Ovary (tissue), 9 donors: ENCODE measurements around the gene CYYR1. TPM values are rescaled to one million over a fixed set of nuclear protein-coding genes. Genes with fewer than 3 reads are reported as not detected.

ENCODE experiments used
- DNase-seq, 5 donors: peaks; one replicate each; pipeline ENCODE4 v3.0.0-alpha.2; 2019 to 2020
- H3K27ac ChIP-seq, 2 donors: fragments of 200-600 bp; one replicate each; pipeline versions ENCODE4 v1.5.1 to v1.8.0; 2019 to 2022
- H3K27me3 ChIP-seq: fragments of 200-600 bp; one replicate; pipeline ENCODE4 v1.8.0; 2022
- H3K36me3 ChIP-seq: fragments of 200-600 bp; sonication (generic); one replicate; pipeline ENCODE4 v1.5.1; 2019
- H3K4me1 ChIP-seq: one replicate; pipeline ENCODE4 v1.8.1; 2013; ENCODE audit warnings: mild to moderate bottlenecking, moderate library complexity; ENCODE audit not compliant: insufficient read depth
- H3K4me3 ChIP-seq: fragments of 200-600 bp; sonication (generic); one replicate; pipeline ENCODE4 v1.5.1; 2017
- H3K9me3 ChIP-seq, 2 donors: fragments of 200-600 bp in 1 of 2; sonication (generic) in 1 of 2; one replicate each; pipeline versions ENCODE4 v1.5.1 to v1.8.1; 2013 to 2019; ENCODE audit warnings: mild to moderate bottlenecking in 1 of 2, moderate library complexity in 1 of 2
- CTCF ChIP-seq, 3 donors: fragments of 450-650 bp in 2 of 3; fragments of 200-600 bp in 1 of 3; IDR thresholded peaks; one replicate each; pipeline versions ENCODE4 v1.5.1 to v1.8.0; 2016 to 2022; ENCODE audit warnings: antibody characterized with exemption in 3 of 3, mild to moderate bottlenecking in 1 of 3
- EP300 ChIP-seq: sonication (generic); formaldehyde crosslinking; IDR thresholded peaks from one replicate; pipeline ENCODE4 v1.6.1; 2017; ENCODE audit warnings: antibody characterized with exemption
- POLR2A ChIP-seq: fragments of 450-650 bp; IDR thresholded peaks from one replicate; pipeline ENCODE4 v1.6.1; 2017; ENCODE audit warnings: antibody characterized with exemption, mild to moderate bottlenecking, moderate library complexity
- WGBS, 3 donors: extraction: QIAGEN DNeasy Blood & Tissue Kit in 1 of 3; methylation state at CpG; one replicate each; pipeline versions ENCODE4 v1.1.5 to v1.1.7; 2013 to 2017; 5-methylcytosine and 5-hydroxymethylcytosine counted together
- intact Hi-C, 4 donors: fragments of 100-400 bp; cut with DNase I; formaldehyde crosslinking; loops; one replicate each; pipeline versions ENCODE4 v1.11.0 to v1.15.1; 2022 to 2023
- polyA plus RNA-seq, 2 donors: library from polyadenylated mRNA; stranded (reverse); fragments of 200-250 nt in 1 of 2; fragments of 350-450 nt in 1 of 2; fragmentation: Illumina TruSeq in 1 of 2; extraction: RNeasy Lipid Tissue Mini Kit (QIAGEN cat#74804) in 1 of 2; gene quantifications; one replicate each; pipeline ENCODE4 v1.2.3, GENCODE V29; 2013 to 2014
- total RNA-seq, 7 donors: library from RNA; depleted of rRNA in 2 of 7; stranded (reverse); fragments of >200 nt in 2 of 7; fragmentation: NEBNext Ultra II Directional in 3 of 7; extraction: Animal tissue kit (Norgen Biotek cat#: 25700) in 3 of 7; gene quantifications; one replicate each; pipeline versions ENCODE4 v1.1.0 to v1.2.4, GENCODE V29; 2016 to 2023
- donor health status: DM: no; HTN: no; CAD: no; lungs with moderate emphysema.
- donor health status: DM: no; HTN: no; CAD: no.
- donor health status: Bipolar disorder and iron deficiency.
- donor health status: DM: yes; HTN: yes; CAD: no.
- donor health status: DM: no; HTN: no; CAD: no.
- donor health status: DM: yes; HTN: yes; CAD: no.

CYYR1 gene
- total and polyA plus RNA-seq, 9 donors, result 2.4 to 23.4 (median 8.3) TPM

- TF ChIP-seq EP300 (no peak), POLR2A (no peak), CTCF (IDR thresholded peaks at IDR 0.05) (no peak)
- H3K4me1 ChIP-seq, result no peaks in the 10 kb centered on the region
- peak overlapping the region; percentile 12 for H3K4me3 ChIP-seq
- H3K9me3 ChIP-seq, result no peaks in the 10 kb centered on the region
- no peaks in the 10 kb centered on the region for H3K36me3 ChIP-seq
- intact Hi-C loops, result no loop called here
- WGBS, 3 donors, result 23 to 31% (median 24%) methylated on average over 7 of the region's 7 CpGs
- H3K27ac ChIP-seq, result no peak overlapping the region
- no peaks in the 10 kb centered on the region for H3K27me3 ChIP-seq
- DNase-seq, result no peak
Observed at GRCh38 chr21:26588446-26588845, 15.4 kb upstream of the CYYR1 start.

GRCh38 chr21:26587736-26588201 is 14.7 kb upstream of the CYYR1 start:
- Histone ChIP-seq H3K36me3 (no peaks in the 10 kb centered on the region), H3K4me1 (no peaks in the 10 kb centered on the region), H3K4me3 (no peak overlapping the region), H3K27ac (no peak overlapping the region), H3K27me3 (no peaks in the 10 kb centered on the region), H3K9me3 (no peaks in the 10 kb centered on the region)
- DNase-seq, result no peak
- WGBS, 3 donors, result 5 to 9% (median 6%) methylated on average over 9 of the region's 9 CpGs
- intact Hi-C loops, result no loop called here
- TF ChIP-seq POLR2A (no peak), EP300 (no peak), CTCF (IDR thresholded peaks at IDR 0.05) (no peak)

DNA sequence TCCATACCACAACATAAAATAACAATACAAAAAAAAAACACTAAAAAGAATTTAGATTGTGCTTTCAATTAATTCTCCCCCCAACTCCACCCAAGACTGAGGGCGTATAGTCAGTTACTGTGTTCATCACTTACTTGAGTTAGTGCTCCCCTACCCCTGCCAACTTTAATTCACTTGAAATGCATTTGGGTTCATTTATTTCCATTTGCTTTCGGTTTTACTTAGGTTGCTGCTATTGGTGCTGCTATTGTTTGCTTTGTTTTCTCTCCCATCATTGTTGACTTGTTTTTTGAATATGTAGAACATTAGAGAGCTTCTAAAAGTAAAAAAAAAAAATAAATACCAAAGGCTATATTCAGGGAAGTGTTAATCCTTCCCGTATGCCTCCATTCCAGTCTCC is 10.7 kb upstream of the CYYR1 start:
- Histone ChIP-seq H3K27ac (no peak overlapping the region), H3K4me3 (no peak overlapping the region), H3K36me3 (no peaks in the 10 kb centered on the region), H3K9me3 (no peaks in the 10 kb centered on the region), H3K4me1 (no peaks in the 10 kb centered on the region), H3K27me3 (no peaks in the 10 kb centered on the region)
- WGBS, 3 donors, result 58 to 68% (median 64%) methylated on average over 3 of the region's 3 CpGs
- no peak for DNase-seq
- intact Hi-C loops, result no loop called here
- TF ChIP-seq POLR2A, result no peak
- no peak for TF ChIP-seq CTCF (IDR thresholded peaks at IDR 0.05)
- TF ChIP-seq EP300, result no peak

- TF ChIP-seq CTCF (IDR thresholded peaks at IDR 0.05) (no peak), EP300 (no peak), POLR2A (no peak)
- no peak overlapping the region for H3K4me3 ChIP-seq
- no peaks in the 10 kb centered on the region for H3K27me3 ChIP-seq
- no peaks in the 10 kb centered on the region for H3K4me1 ChIP-seq
- H3K27ac ChIP-seq, result no peak overlapping the region
- WGBS, 3 donors, result 90 to 93% (median 91%) methylated on average over 1 of the region's 1 CpG
- H3K9me3 ChIP-seq, result no peaks in the 10 kb centered on the region
- no peaks in the 10 kb centered on the region for H3K36me3 ChIP-seq
- DNase-seq, result no peak
- intact Hi-C loops, result no loop called here
Observed at GRCh38 chr21:26581818-26582217, 8.7 kb upstream of the CYYR1 start.
